ENCODE measurements around the gene WWOX. TPM values are rescaled to one million over a fixed set of nuclear protein-coding genes. Genes with fewer than 3 reads are reported as not detected.

WWOX gene
- total RNA-seq, 4 donors from 2014 or later, result 21.4 to 55.6 (median 33.2) TPM

GRCh38 chr16:79127766-79128165 lies 1028.3 kb downstream of the WWOX start:
- no peak for TF ChIP-seq CTCF (IDR thresholded peaks at IDR 0.05)
- ATAC-seq (ENCODE audit: low FRiP score) (no peak), DNase-seq (ENCODE audit: low spot score) (no peak)

GRCh38 chr16:79128706-79129105 lies 1029.3 kb downstream of the WWOX start:
- DNase-seq (ENCODE audit: low spot score), result no peak
- no peak for TF ChIP-seq CTCF (IDR thresholded peaks at IDR 0.05)
- no peak for ATAC-seq (ENCODE audit: low FRiP score)

DNA sequence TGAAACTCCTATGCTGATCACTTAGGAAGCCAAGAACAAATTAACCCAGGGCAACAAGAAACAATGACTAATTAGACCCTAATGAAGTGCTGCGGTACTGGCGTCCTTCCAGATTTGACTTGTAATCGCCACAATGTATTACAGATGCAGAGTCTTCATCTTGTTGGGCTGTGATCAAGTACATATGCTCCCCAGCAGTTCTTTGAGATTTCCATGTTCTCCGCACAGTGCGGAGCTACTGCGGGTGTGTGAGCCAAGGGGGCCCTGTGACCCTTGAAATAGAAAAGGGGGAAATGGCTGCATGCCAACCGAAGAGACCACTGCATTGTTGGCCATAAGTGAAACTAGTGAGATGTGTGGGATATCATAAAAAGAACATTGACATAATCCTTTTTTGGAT lies 1031.2 kb downstream of the WWOX start:
- TF ChIP-seq CTCF (IDR thresholded peaks at IDR 0.05), result no peak
- DNase-seq (ENCODE audit: low spot score) (no peak), ATAC-seq (ENCODE audit: low FRiP score) (no peak)

DNA sequence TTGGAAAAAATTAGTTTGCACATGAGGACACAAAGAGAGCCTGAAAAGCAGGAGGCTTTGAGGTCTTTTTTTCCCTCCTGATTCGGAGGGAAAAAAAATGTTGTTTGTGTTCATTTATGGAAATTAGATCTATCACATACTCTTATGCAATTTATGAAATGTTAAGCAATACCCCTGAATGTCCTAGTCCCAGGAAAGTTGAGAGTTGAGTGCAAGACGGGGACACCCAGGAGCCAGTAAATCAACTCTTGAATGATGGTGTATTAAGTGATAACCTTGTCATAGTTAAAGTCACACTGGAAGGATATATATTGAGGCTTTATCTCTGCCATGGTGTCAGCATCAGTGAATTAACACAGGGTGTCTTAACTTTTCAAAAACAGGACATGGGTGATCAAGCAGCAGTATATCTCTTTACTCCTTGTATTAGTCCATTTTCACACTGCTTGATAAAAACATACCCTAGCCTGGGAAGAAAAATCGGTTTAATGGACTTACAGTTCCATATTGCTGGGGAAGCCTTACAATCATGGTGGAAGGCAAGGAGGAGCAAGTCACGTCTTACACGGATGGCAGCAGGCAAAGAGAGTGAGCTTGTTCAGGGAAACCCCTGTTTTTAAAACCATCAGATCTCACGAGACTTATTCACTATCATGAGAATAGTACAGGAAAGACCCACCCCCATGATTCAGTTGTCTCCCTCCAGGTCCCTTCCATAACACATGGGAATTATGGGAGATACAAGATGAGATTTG lies 1032.0 kb downstream of the WWOX start:
- no peak for TF ChIP-seq CTCF (IDR thresholded peaks at IDR 0.05)
- ATAC-seq (ENCODE audit: low FRiP score) (no peak), DNase-seq (ENCODE audit: low spot score) (no peak)

- TF ChIP-seq CTCF (IDR thresholded peaks at IDR 0.05), result no peak
- no peak for ATAC-seq (ENCODE audit: low FRiP score)
- no peak for DNase-seq (ENCODE audit: low spot score)
These were observed 1033.2 kb downstream of the WWOX start for GRCh38 chr16:79132701-79133100.

DNA sequence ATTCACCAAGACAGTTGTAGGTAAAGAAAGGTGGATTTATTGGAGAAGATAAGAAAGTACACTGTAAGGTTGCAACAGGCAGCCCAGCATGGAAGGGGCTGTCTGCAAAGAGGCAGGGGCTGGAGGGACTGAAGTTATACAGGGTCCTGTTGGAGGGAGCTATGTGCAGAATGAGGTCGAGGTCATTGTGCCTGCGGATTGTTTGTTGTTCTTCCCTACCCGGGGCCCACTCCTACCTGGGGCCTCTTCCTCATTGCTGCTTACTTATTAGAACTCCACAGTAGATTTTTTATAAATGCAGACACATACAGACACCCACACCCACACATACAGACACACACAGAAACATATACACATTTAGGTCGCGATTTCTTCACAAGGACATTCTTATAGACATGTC lies 1034.8 kb downstream of the WWOX start:
- no peak for TF ChIP-seq CTCF (IDR thresholded peaks at IDR 0.05)
- no peak for ATAC-seq (ENCODE audit: low FRiP score)

GRCh38 chr16:79136955-79137354 lies 1037.5 kb downstream of the WWOX start:
- ATAC-seq (ENCODE audit: low FRiP score) (no peak), DNase-seq (ENCODE audit: low spot score) (no peak)

More for the DNA sequence above, 1034.8 kb downstream of the WWOX start:
- no peak for DNase-seq (ENCODE audit: low spot score)

More at GRCh38 chr16:79136955-79137354, 1037.5 kb downstream of the WWOX start:
- TF ChIP-seq CTCF (IDR thresholded peaks at IDR 0.05), result no peak
